CD4-positive, alpha-beta T cell treated with Interferon alpha-2 for 1 hour (primary cell): ENCODE results near the gene SORCS3.

Experiments
- DNase-seq, 2 donors: peaks; one replicate each; pipeline ENCODE4 v3.0.0-alpha.2; 2020 to 2022

SORCS3 gene

DNA sequence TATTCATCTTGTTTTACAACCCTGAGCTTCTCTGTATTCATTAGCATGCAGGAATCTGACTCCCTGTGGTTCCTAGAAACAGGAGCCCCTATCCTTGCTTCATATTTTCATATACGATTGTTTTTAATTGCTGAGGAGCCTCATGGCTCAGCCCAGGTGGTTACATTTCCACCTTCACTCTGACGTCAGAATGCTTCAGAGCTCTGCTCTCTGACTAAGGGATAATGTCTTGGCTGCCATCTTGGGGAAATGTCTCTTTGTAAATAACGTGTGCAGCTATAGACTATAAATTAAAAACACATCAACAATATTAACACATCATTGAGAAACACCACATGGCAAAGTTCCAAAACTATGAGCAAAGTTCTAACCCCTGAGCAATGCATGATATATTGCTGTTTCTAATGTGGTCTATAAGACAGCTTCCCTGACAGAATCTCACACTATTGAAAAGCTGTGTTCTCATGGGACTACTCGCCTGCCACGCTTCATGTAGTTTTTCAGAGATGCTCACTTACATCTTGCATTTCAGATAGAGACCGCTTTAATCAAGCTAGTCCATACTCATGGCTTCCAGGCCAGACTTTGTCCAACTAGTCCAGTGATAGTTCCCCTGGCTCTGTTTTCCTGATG lies 227.0 kb downstream of the SORCS3 start:
- no peak for DNase-seq

DNA sequence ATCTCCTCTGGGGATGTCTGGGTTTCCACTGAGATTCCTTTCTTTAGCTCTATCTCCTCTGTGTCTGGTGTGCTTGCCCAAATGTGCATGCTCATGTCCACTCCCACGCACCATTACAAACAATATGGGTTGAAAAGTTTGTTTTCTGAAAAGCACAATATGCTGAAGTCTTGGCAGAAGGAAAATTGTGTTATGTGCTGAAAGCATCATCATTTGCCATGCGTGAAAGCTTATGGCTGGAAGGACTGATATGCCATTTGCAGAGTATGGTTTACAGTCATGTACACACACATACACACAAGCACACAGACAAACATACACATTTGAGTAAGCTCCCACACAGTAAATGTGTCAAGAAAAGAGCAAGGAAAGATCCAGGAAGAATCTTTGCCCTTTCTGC lies 231.6 kb downstream of the SORCS3 start:
- DNase-seq = no peak

GRCh38 chr10:104873161-104873560 lies 232.1 kb downstream of the SORCS3 start:
- no peak for DNase-seq

- no peak for DNase-seq
Observed at GRCh38 chr10:104875561-104875960, 234.5 kb downstream of the SORCS3 start.

- no peak for DNase-seq
Observed at GRCh38 chr10:104880624-104881398, 239.7 kb downstream of the SORCS3 start.

DNA sequence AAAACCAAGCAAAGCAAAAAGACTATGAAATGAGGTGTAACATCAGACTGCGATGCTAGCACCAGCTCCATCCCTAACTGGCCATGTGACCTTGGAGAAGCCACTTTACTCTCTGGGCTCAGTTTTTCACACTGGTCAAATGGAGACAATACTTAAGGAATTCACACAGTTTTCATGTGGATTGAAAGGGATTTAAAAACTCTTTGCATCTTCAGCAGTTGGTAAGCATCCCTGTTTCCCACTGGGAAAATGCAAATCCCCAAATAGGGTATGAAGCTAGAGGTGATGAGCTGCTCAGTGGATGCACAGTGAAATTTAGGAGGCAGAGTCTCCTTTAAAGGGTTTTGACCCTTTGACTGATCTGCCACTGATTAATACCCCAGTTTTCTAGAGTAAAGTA lies 240.7 kb downstream of the SORCS3 start:
- no peak for DNase-seq

DNA sequence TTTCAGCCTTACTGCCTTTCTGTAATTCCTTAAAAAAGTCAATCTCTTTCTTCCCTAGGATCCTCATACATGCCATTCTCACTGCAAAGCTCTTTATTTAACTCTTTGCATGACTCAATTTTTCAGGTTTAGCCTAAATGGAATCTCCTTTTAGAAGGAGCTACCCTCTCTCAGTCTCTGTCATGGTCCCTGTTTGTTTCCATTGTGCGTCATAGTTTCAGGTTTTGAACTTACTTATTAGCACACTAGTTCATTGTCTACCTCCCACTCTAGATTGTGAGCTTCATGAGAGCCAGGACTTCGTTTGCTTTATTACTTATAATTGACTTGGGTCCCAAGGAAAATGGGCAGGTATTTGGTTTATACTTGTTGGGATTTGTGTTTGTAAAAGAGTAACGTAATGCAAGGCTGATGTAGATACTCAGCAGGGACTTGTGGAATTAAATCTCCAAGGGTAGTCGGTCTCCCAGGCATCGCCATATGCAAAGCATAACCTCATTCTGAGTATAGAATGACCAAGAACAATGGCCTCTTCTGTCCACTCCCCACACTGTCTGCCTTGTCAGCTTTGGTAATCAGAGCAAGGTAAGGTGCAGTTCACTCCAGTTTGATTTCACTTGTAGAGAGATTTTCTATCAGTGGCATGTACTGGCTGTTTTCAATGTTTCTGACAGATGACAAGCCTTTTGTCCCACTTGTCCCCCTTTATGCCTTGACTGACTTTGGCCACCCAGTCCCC lies 252.0 kb downstream of the SORCS3 start:
- DNase-seq = no peak

DNA sequence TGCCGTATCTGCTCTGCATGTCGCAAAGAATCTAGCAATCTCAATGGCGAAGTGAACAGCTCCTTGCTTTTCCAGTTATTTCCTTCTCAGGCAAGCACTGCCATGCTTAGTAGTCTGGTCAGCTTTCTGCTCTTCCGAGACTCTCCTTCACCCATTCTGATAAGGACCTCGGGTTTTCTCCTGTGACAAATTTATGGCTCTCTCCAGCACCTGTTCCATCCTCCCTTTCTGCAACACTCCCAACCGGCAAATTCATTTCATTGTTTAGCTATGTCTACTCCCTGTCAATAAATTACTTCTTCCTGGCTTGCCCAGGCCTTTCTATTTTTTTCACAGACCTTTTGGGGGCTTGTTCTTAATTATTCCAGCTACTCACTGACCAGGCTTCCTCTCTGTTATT lies 252.6 kb downstream of the SORCS3 start:
- no peak for DNase-seq

- DNase-seq = no peak
Observed at GRCh38 chr10:104894681-104895080, 253.6 kb downstream of the SORCS3 start.

DNA sequence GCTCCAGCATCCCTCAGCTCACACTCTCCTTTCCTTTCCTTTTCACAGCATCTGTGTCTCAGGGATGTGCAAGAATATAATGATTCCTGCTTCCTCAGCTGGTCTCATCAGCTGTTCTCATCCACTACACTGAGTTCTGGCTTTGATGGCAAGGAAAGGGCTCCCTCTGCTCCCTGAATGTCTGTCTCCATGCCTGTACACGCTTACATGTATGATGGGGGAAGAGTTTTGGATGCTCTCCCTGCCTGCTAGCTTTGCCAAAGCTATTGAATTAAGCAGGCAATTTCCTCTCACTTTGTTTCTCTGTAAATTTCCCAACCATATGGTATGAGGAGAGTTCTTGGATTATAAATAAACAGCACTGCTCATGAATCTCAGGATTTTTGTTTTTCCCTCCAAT lies 254.5 kb downstream of the SORCS3 start:
- DNase-seq = no peak

DNA sequence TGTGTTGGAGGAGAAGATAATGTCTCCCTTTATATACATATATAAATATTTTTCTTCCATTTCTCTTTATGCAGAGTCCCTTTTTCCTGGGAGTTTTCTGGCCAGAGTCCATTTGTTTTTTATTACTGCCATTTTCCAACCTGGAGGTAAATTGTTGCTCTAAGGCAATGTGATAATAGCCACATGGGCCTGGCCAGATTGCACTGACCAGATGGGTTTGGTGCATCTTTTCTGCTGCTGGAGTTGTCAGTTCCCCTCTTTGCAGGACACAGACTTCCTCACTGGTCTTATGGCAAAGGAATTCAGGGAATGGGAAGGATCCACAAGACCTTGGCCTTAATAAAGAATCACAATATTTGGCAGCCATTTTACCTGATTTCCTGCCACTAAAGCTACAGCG lies 254.9 kb downstream of the SORCS3 start:
- no peak for DNase-seq

DNA sequence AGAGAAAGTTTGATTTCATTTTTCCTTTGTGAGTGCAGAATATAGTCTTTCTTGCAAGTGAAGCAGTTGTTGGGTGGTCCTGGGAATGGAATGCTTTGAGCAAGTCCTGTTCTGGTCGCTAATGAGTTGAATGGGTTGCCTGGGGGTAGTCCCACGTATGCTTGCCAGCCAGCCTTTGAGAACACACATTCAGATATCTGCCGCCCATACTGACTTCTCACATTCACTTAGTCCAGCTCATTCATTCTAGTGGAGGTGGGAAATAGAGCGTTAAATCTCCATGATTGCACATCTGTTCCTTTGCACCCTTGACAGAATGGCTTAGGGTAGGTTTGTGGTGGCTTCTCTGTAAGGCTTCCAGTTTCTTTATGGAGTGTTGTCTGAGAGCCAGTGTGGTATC lies 256.6 kb downstream of the SORCS3 start:
- DNase-seq = no peak

DNA sequence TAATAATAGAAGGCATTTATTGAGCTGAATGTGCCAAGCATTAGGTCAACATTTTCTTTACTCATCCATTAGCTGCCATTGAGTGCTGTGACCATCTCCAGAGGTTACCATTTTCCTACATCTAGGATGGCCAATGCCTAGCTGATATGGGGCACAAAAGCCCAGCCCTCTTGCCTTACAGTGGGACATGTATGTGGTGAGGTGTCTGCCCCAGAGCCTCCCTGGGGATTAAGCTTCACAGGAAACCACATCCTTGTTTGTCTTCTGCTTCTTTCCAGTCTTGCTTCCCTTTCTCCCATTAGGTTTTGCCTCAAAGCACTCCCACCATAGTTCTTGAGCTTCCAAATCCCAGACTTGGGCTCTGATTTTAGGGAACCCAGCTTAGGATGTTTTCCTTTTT lies 258.7 kb downstream of the SORCS3 start:
- no peak for DNase-seq

DNA sequence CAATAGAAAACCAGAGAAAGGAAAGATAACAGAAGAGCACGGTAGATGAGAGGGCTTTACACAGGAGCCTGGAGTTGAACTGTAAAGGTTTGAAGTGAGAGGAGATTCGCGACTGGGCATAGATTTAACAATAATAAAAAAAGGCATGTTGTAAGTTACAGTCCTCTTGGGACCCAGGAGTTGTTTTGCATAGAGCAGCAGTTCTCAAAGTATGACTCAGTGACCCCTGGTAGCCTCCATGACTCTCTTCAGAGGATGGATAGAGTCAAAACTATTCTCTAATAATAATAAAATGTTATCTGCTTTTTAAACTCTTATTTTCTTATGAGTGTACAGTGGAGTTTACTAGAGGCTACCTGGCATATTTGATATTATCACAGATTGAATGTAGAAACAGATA lies 262.3 kb downstream of the SORCS3 start:
- no peak for DNase-seq

GRCh38 chr10:104904753-104905323 lies 263.7 kb downstream of the SORCS3 start:
- DNase-seq = no peak

DNA sequence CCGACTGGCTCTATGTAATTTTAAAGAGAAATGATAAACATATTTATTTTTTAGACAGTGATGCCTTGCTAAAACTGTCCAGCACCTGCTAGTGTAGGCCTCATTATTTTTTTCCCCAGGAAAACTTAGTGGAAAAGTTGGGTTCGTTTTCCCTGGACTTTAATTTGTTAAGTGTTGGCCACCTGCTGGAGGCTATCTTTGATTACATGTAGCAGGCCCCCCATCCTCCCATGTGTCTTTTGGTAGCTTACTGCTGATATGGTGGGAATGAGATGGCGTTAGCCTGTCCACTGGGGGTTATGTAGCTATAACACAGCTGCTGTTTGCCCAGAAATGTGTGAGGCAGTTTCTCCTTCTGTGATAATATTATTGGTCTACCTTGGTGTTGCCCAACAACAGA lies 265.0 kb downstream of the SORCS3 start:
- no peak for DNase-seq

- no peak for DNase-seq
Observed at GRCh38 chr10:104907521-104907920, 266.4 kb downstream of the SORCS3 start.

DNA sequence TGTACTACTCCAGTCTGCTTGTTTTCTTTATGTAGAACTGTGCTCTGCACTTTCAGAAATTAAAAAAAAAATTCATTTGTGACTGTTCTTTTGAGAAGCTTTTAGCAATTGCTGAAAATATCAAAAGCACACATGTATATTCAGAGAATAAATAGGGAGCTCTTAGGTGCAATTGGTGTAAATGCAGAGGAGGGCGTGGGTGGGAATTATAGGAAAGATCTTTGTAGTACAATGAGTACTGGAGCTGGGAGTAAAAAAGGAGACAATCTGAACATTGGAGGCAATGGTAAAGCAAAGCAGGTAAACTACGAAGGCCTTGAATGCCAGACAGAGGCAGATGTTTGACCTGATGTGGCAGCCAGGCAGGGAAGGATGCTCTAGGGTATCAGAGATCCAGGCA lies 267.5 kb downstream of the SORCS3 start:
- DNase-seq = no peak

DNA sequence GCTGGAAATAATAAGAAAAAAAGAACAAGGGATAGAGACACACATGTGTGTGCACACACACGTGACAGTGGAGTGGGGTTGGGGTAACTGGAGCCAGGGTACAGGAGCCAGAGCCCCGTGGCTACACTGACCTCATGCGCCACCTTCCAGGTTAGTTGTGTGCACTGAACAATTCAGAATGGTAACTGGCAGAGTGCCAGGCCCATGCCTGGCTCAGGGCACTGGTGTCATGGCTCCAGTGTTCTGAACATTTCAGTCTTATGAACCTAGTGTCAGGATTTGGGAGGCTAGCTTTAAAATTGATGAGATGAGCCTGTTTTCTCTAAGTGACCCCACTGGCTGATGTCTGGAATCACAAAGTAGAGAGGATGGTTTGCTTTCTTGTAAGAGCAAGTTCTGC lies 269.6 kb downstream of the SORCS3 start:
- DNase-seq = no peak

GRCh38 chr10:104913390-104913789 lies 272.3 kb downstream of the SORCS3 start:
- DNase-seq = no peak

DNA sequence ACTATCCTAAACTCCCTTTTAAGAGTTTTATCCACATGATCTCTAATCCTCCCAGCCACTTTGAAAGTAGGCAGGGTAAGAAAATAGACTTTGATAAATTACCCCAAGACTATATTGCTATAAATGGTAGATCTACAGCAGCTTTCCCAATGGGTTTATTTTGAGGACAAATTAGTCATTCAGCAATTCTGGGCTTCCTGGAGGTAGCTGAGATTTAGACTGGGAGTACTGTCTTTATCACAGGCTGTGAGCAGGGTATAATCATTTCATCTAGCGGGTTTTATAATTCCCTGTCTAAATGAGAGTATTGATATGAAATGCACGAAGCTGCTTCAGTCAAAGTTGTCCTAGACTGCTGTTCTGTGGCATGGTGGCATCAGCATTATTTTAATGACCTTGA lies 279.4 kb downstream of the SORCS3 start:
- DNase-seq = no peak

DNA sequence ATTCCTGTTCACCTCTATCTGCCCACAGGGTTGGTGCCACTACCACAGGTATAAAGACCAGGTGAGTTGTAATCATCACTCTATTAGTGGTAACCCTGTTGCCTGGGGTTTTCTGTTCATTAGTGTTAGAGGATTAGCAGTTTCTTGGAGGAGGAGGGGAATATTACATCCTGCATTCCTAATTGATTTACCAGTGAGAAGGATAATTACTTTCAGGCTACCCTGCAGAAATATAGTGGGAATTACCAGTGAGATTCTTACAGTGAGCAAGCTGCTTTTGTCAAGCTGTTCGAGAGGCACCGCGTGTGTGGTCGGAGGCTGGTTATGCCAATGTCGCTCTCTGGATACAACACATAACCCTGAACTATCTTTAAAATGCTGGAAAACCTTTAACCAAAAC lies 280.7 kb downstream of the SORCS3 start:
- no peak for DNase-seq

GRCh38 chr10:104922810-104923209 lies 281.7 kb downstream of the SORCS3 start:
- DNase-seq = no peak

- DNase-seq = no peak
Observed at GRCh38 chr10:104923501-104923900, 282.4 kb downstream of the SORCS3 start.
